Breast epithelium (tissue), 4 donors: ENCODE data around the gene GNRH2. TPM values are rescaled to one million over a fixed set of nuclear protein-coding genes. Genes with fewer than 3 reads are reported as not detected.

ENCODE experiments used
- DNase-seq, 2 donors: peaks; one replicate each; pipeline ENCODE4 v3.0.0-alpha.2; 2019; ENCODE audit warnings: low spot score in 2 of 2
- H3K27ac ChIP-seq, 2 donors: fragments of 200-600 bp; sonication (generic) in 1 of 2; one replicate each; pipeline ENCODE4 v1.5.1; 2016 to 2019; ENCODE audit warnings: mild to moderate bottlenecking in 1 of 2
- H3K27me3 ChIP-seq, 2 donors: fragments of 200-600 bp; sonication (generic) in 1 of 2; one replicate each; pipeline versions ENCODE4 v1.5.1 to v1.6.0; 2017 to 2019; ENCODE audit warnings: control low read depth in 1 of 2, mild to moderate bottlenecking in 1 of 2
- H3K36me3 ChIP-seq: fragments of 200-600 bp; one replicate; pipeline ENCODE4 v1.5.1; 2019
- H3K4me1 ChIP-seq, 2 donors: fragments of 200-600 bp; sonication (generic); one replicate each; pipeline ENCODE4 v1.5.1; 2016 to 2019; ENCODE audit warnings: control low read depth in 1 of 2
- H3K4me3 ChIP-seq, 3 donors: fragments of 200-600 bp; sonication (generic); 1 replicate in 2 of 3; 2 replicates in 1 of 3; pipeline ENCODE4 v1.5.1; 2016 to 2019; ENCODE audit warnings: mild to moderate bottlenecking in 3 of 3, moderate library complexity in 2 of 3
- H3K9me3 ChIP-seq, 2 donors: fragments of 200-600 bp; sonication (generic) in 1 of 2; one replicate each; pipeline ENCODE4 v1.5.1; 2016 to 2019; ENCODE audit warnings: control low read depth in 1 of 2
- CTCF ChIP-seq, 3 donors: fragments of 450-650 bp; IDR thresholded peaks; one replicate each; pipeline ENCODE4 v1.5.1; 2016 to 2017; ENCODE audit warnings: antibody characterized with exemption in 3 of 3, mild to moderate bottlenecking in 3 of 3, moderate library complexity in 3 of 3
- POLR2A ChIP-seq: fragments of 450-650 bp; IDR thresholded peaks from one replicate; pipeline ENCODE4 v1.6.1; 2016; ENCODE audit warnings: antibody characterized with exemption, mild to moderate bottlenecking, moderate library complexity
- POLR2AphosphoS5 ChIP-seq, 3 donors: sonication (generic); formaldehyde crosslinking; IDR thresholded peaks; one replicate each; pipeline ENCODE4 v1.6.1; 2017; ENCODE audit warnings: antibody characterized with exemption in 3 of 3
- intact Hi-C: fragments of 100-400 bp; cut with DNase I; formaldehyde crosslinking; loops from one replicate; pipeline ENCODE4 v1.15.1; 2023; ENCODE audit warnings: low total_unique reads
- total RNA-seq, 3 donors: library from RNA; depleted of rRNA; stranded (reverse); fragments of >200 nt; gene quantifications; one replicate each; pipeline ENCODE4 v1.1.0, GENCODE V29; 2016

GNRH2 gene
- total RNA-seq, 3 donors from 2014 or later, result not detected

GRCh38 chr20:3041854-3042409 is 1.5 kb upstream of the GNRH2 start:
- no peak for TF ChIP-seq CTCF (IDR thresholded peaks at IDR 0.05)
- Histone ChIP-seq H3K27me3 (no peaks in the 10 kb centered on the region), H3K36me3 (peaks cover 6% of the 10 kb centered on the region), H3K4me1 (peaks cover 2% of the 10 kb centered on the region in 2 donors), H3K9me3 (no peaks in the 10 kb centered on the region), H3K27ac (peak overlapping the region; percentile 67 to 86), H3K4me3 (peak overlapping the region in 1 of 3 donors; percentile 43)
- intact Hi-C loops, result no loop called here
- no peak for DNase-seq

GRCh38 chr20:3042625-3043024 is 797 bp upstream of the GNRH2 start:
- Histone ChIP-seq H3K9me3 (no peaks in the 10 kb centered on the region), H3K4me3 (no peak overlapping the region), H3K4me1 (peaks cover 4 to 5% of the 10 kb centered on the region in 2 donors), H3K27ac (peak overlapping the region; percentile 67 to 86), H3K27me3 (no peaks in the 10 kb centered on the region), H3K36me3 (no peaks in the 10 kb centered on the region)
- intact Hi-C loops, result no loop called here
- no peak for DNase-seq
- no peak for TF ChIP-seq CTCF (IDR thresholded peaks at IDR 0.05)
- TF ChIP-seq POLR2A, result no peak
- no peak for TF ChIP-seq POLR2AphosphoS5 (IDR thresholded peaks at IDR 0.05)

- H3K4me1 ChIP-seq, result peaks cover 4 to 5% of the 10 kb centered on the region in 2 donors
- peak overlapping the region in 1 of 3 donors; percentile 91 for H3K4me3 ChIP-seq
- no peaks in the 10 kb centered on the region for H3K27me3 ChIP-seq
- H3K9me3 ChIP-seq, result no peaks in the 10 kb centered on the region
- no peak for DNase-seq
- no peak for TF ChIP-seq CTCF (IDR thresholded peaks at IDR 0.05)
- no peak for TF ChIP-seq POLR2A
- no peak for TF ChIP-seq POLR2AphosphoS5 (IDR thresholded peaks at IDR 0.05)
- peak overlapping the region; percentile 93 to 94 for H3K27ac ChIP-seq
- no peaks in the 10 kb centered on the region for H3K36me3 ChIP-seq
- intact Hi-C loops, result no loop called here
Measured at GRCh38 chr20:3044336-3044965, 1.0 kb downstream of the GNRH2 start.

GRCh38 chr20:3045042-3045815 is 1.8 kb downstream of the GNRH2 start:
- H3K4me1 ChIP-seq, result peaks cover 4 to 5% of the 10 kb centered on the region in 2 donors
- TF ChIP-seq POLR2AphosphoS5 (IDR thresholded peaks at IDR 0.05) (no peak), POLR2A (no peak), CTCF (IDR thresholded peaks at IDR 0.05) (no peak)
- peak overlapping the region; percentile 82 to 91 (median 88) for H3K4me3 ChIP-seq
- intact Hi-C loops, result loop anchor here (5.0 kb wide), 1 partner anchor 72 kb away; no protein-coding TSS in a partner anchor
- DNase-seq, result peak; percentile 70 to 86
- H3K36me3 ChIP-seq, result no peaks in the 10 kb centered on the region
- no peaks in the 10 kb centered on the region for H3K27me3 ChIP-seq
- H3K9me3 ChIP-seq, result no peaks in the 10 kb centered on the region
- peak overlapping the region; percentile 93 to 94 for H3K27ac ChIP-seq
